ENCODE measurements around the gene CALHM5. TPM values are rescaled to one million over a fixed set of nuclear protein-coding genes. Genes with fewer than 3 reads are reported as not detected.

The CALHM5 gene
- total RNA-seq, 2 donors from 2014 or later = 0.32 to 1.8 TPM

GRCh38 chr6:116572162-116572561 lies 60.7 kb downstream of the CALHM5 start:
- WGBS = 2% methylated on average over 7 of the region's 7 CpGs
- Histone ChIP-seq H3K4me1 (replicated peaks) (peaks cover 6% of the 10 kb centered on the region), H3K9me3 (no peaks in the 10 kb centered on the region), H3K27me3 (replicated peaks; ENCODE audit: insufficient read depth) (no peaks in the 10 kb centered on the region), H3K36me3 (no peaks in the 10 kb centered on the region), H3K27ac (peak overlapping the region; percentile 74 to 77), H3K4me3 (peak overlapping the region; percentile 56 to 70)
- no peak for DNase-seq (ENCODE audit: low spot score)
- no peak for TF ChIP-seq POLR2A (IDR thresholded peaks at IDR 0.05)
- TF ChIP-seq, protein P1, sequence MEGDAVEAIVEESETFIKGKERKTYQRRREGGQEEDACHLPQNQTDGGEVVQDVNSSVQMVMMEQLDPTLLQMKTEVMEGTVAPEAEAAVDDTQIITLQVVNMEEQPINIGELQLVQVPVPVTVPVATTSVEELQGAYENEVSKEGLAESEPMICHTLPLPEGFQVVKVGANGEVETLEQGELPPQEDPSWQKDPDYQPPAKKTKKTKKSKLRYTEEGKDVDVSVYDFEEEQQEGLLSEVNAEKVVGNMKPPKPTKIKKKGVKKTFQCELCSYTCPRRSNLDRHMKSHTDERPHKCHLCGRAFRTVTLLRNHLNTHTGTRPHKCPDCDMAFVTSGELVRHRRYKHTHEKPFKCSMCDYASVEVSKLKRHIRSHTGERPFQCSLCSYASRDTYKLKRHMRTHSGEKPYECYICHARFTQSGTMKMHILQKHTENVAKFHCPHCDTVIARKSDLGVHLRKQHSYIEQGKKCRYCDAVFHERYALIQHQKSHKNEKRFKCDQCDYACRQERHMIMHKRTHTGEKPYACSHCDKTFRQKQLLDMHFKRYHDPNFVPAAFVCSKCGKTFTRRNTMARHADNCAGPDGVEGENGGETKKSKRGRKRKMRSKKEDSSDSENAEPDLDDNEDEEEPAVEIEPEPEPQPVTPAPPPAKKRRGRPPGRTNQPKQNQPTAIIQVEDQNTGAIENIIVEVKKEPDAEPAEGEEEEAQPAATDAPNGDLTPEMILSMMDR (IDR thresholded peaks at IDR 0.05) = no peak
- TF ChIP-seq POLR2AphosphoS5 (IDR thresholded peaks at IDR 0.05) = no peak
- intact Hi-C loops (cut with DNase I) = loop anchor here (5.0 kb wide), 1 partner anchor 290 kb away; no protein-coding TSS in a partner anchor

Other genes starting within 250 kb of the CALHM5 start
- gene TSPYL1, start 231.7 kb upstream of the CALHM5 start, total RNA-seq = 100 to 1,000 TPM; 112 to 159 TPM
- gene DSE, start 140.7 kb upstream of the CALHM5 start, total RNA-seq = 10 to 100 TPM; 15.8 to 36.5 TPM
- 1 to 10 TPM; 6.3 to 6.7 TPM for gene CALHM6, start 50.3 kb upstream of the CALHM5 start, total RNA-seq
- gene TRAPPC3L, start 34.0 kb downstream of the CALHM5 start, total RNA-seq = not detected
- under 1 TPM in 1 of 2 donors, not detected in 1; 0.57 TPM for gene CALHM4, start 42.1 kb downstream of the CALHM5 start, total RNA-seq
- gene RWDD1, start 59.9 kb downstream of the CALHM5 start, total RNA-seq = 10 to 100 TPM; 26.7 to 40.3 TPM
- gene RSPH4A, start 104.8 kb downstream of the CALHM5 start, total RNA-seq = 1 to 10 TPM in 1 of 2 donors, under 1 TPM in 1; 0.23 to 1.5 TPM
- gene ZUP1, start 157.1 kb downstream of the CALHM5 start, total RNA-seq = 10 to 100 TPM in 1 of 2 donors, 1 to 10 TPM in 1; 7.6 to 10.8 TPM
- gene KPNA5, start 169.6 kb downstream of the CALHM5 start, total RNA-seq = 10 to 100 TPM; 14.4 to 22.3 TPM